Osteoblast (primary cell): ENCODE measurements around the gene KCNC1. TPM values are rescaled to one million over a fixed set of nuclear protein-coding genes. Genes with fewer than 3 reads are reported as not detected.

Experiments
- DNase-seq: peaks from one replicate; pipeline ENCODE4 v3.0.0; 2011; ENCODE audit warnings: low spot score, mixed read lengths; ENCODE audit not compliant: insufficient read length; ENCODE audit errors: missing footprints
- H2AFZ ChIP-seq: 2 replicates; pipeline ENCODE4 v1.6.0; 2011; ENCODE audit warnings: mild to moderate bottlenecking, low read length
- H3K27ac ChIP-seq: 2 replicates; pipeline ENCODE4 v1.5.1; 2011; ENCODE audit warnings: mild to moderate bottlenecking, low read depth, low read length, moderate library complexity
- H3K27me3 ChIP-seq: 2 replicates; pipeline ENCODE4 v1.6.0; 2012; ENCODE audit warnings: mild to moderate bottlenecking, control low read depth, inconsistent platforms, low read length, moderate library complexity; ENCODE audit not compliant: insufficient read depth
- H3K36me3 ChIP-seq: 2 replicates; pipeline ENCODE4 v1.5.1; 2011; ENCODE audit warnings: mild to moderate bottlenecking, low read length, control low read depth, moderate library complexity; ENCODE audit not compliant: insufficient read depth
- H3K4me1 ChIP-seq: 2 replicates; pipeline ENCODE4 v1.5.1; 2011; ENCODE audit warnings: mild to moderate bottlenecking, low read length, control low read depth, moderate library complexity; ENCODE audit not compliant: insufficient read depth
- H3K4me2 ChIP-seq: 2 replicates; pipeline ENCODE4 v1.6.0; 2011; ENCODE audit warnings: mild to moderate bottlenecking, low read length; ENCODE audit not compliant: insufficient read depth
- H3K4me3 ChIP-seq: fragments of 200-600 bp; sonication (generic); 3 replicates; pipeline ENCODE4 v1.5.1; 2012; ENCODE audit warnings: mild to moderate bottlenecking, low read length, inconsistent platforms; ENCODE audit not compliant: insufficient read depth
- H3K79me2 ChIP-seq: 2 replicates; pipeline ENCODE4 v1.6.0; 2012; ENCODE audit warnings: mild to moderate bottlenecking, low read length, control low read depth, inconsistent platforms; ENCODE audit not compliant: insufficient read depth
- H3K9me3 ChIP-seq: 2 replicates; pipeline ENCODE4 v1.5.1; 2011; ENCODE audit warnings: low read depth, low read length, control low read depth
- H4K20me1 ChIP-seq: 2 replicates; pipeline ENCODE4 v1.6.0; 2012; ENCODE audit warnings: mild to moderate bottlenecking, low read length, control low read depth; ENCODE audit not compliant: insufficient read depth
- total RNA-seq: library from RNA; depleted of rRNA; stranded (reverse); fragments of >200 nt; gene quantifications from 2 replicates; pipeline ENCODE4 v1.2.3, GENCODE V29; 2012
- TF ChIP-seq, protein P1 (sequence below): IDR thresholded peaks from 2 replicates; pipeline ENCODE4 v1.5.1; 2011; ENCODE audit warnings: mild to moderate bottlenecking, low read depth, low read length, moderate library complexity; ENCODE audit errors: extremely low read depth

The KCNC1 gene
- total RNA-seq, 1 donor: under 0.01 TPM

DNA sequence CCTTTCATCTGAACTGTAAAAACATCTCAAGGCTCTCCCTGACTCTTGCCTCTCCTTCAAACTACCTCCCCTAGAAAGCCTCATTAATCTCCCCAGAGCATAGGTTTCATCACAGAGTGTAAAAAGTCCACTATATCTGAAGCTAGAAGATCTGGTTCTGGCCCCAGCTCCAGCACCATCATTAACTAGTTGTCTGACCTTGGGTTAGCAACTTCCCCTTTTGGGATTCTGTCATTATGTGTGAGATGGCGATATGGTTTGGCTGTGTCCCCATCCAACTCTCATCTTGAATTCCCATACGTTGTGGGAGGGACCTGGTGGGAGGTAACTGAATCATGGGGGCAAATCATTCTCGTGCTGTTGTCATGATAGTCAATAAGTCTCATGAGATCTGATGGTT is 97.3 kb downstream of the KCNC1 start:
- H3K4me2 ChIP-seq: no peak overlapping the region
- no peak overlapping the region for H2AFZ ChIP-seq
- no peaks in the 10 kb centered on the region for H3K79me2 ChIP-seq
- H3K36me3 ChIP-seq: no peaks in the 10 kb centered on the region
- no peaks in the 10 kb centered on the region for H3K9me3 ChIP-seq
- H3K4me3 ChIP-seq: no peak overlapping the region
- no peaks in the 10 kb centered on the region for H3K4me1 ChIP-seq
- no peak for DNase-seq
- H4K20me1 ChIP-seq: peaks cover 2% of the 10 kb centered on the region
- TF ChIP-seq, protein P1, sequence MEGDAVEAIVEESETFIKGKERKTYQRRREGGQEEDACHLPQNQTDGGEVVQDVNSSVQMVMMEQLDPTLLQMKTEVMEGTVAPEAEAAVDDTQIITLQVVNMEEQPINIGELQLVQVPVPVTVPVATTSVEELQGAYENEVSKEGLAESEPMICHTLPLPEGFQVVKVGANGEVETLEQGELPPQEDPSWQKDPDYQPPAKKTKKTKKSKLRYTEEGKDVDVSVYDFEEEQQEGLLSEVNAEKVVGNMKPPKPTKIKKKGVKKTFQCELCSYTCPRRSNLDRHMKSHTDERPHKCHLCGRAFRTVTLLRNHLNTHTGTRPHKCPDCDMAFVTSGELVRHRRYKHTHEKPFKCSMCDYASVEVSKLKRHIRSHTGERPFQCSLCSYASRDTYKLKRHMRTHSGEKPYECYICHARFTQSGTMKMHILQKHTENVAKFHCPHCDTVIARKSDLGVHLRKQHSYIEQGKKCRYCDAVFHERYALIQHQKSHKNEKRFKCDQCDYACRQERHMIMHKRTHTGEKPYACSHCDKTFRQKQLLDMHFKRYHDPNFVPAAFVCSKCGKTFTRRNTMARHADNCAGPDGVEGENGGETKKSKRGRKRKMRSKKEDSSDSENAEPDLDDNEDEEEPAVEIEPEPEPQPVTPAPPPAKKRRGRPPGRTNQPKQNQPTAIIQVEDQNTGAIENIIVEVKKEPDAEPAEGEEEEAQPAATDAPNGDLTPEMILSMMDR: no peak
- H3K27ac ChIP-seq: no peak overlapping the region
- no peaks in the 10 kb centered on the region for H3K27me3 ChIP-seq

Other genes with a start within 250 kb of the KCNC1 start
- not detected in 2 replicates for gene USH1C, start 190.4 kb upstream of the KCNC1 start, total RNA-seq
- not detected in 2 replicates for gene OTOG, start 187.5 kb upstream of the KCNC1 start, total RNA-seq
- gene MYOD1, start 15.2 kb upstream of the KCNC1 start, total RNA-seq: not detected in 2 replicates